Measurements from ENCODE around the gene CDKAL1. TPM values are rescaled to one million over a fixed set of nuclear protein-coding genes. Genes with fewer than 3 reads are reported as not detected.
A peak's percentile ranks its signal among the peaks of the same experiment; 100 is the strongest.
"Not testable (repeated sequence)": the region's sequence is repeated elsewhere in the genome, so short reads cannot be mapped to it uniquely, and the experiment has no call there.

Gene CDKAL1
- total and polyA plus RNA-seq, 2 of the 13 experiments (the other 11 are each of a cell fraction or from before 2014, with no cell fraction given), result 9.5 to 27.7 TPM

DNA sequence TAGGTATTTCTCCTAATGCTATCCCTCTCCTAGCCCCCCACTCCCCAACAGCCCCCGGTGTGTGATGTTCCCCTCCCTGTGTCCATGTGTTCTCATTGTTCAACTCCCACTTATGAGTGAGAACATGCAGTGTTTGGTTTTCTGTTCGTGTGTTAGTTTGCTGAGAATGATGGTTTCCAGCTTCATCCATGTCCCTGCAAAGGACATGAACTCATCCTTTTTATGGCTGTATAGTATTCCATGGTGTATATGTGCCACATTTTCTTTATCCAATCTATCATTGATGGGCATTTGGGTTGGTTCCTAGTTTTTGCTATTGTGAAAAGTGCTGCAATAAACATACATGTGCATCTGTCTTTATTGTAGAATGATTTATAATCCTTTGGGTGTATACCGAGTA lies 56.2 kb downstream of the CDKAL1 start:
- ATAC-seq; in situ Hi-C loops (cut with HindIII; ENCODE audit: extremely low pct_ligation_motif_present, low pct_unique_long_range_greater_than_20kb); H3K9me3 ChIP-seq (ENCODE audit: low read length); H3K36me3 ChIP-seq (replicated peaks in 1 of 2; ENCODE audit: control insufficient read depth in 1 of 2, insufficient read depth in 2 of 2, low read length in 2 of 2); BruUV-seq (replicated peaks); DNase-seq (ENCODE audit: low spot score); H3K27me3 ChIP-seq (ENCODE audit: control insufficient read depth in 1 of 2, insufficient read depth in 2 of 2, low read length in 2 of 2); H4K20me1 ChIP-seq (ENCODE audit: insufficient read depth, low read length); H3K9ac ChIP-seq (ENCODE audit: insufficient read depth, low read depth, low read length); H3K27ac ChIP-seq (ENCODE audit: extremely low read length, insufficient read depth, low read length); CTCF ChIA-PET (ENCODE audit: low intra/inter-chr PET ratio, low total read pairs); H2AFZ ChIP-seq (ENCODE audit: low read length); H3K4me3 ChIP-seq (replicated peaks in 1 of 3; ENCODE audit: insufficient read depth in 1 of 3, low read depth in 2 of 3, low read length in 3 of 3); intact Hi-C loops (cut with micrococcal nuclease; ENCODE audit: unreplicated experiment); FAIRE-seq; POLR2A ChIA-PET; H3K4me2 ChIP-seq (ENCODE audit: low read depth, low read length); H3K79me2 ChIP-seq (ENCODE audit: insufficient read depth, low read length): not testable (repeated sequence)
- WGBS (ENCODE audit: low lambda C conversion rate), result 95% methylated on average over 3 of the region's 3 CpGs
- H3K4me1 ChIP-seq (ENCODE audit: insufficient read depth, low read length), result peaks cover 18% of the 10 kb centered on the region

DNA sequence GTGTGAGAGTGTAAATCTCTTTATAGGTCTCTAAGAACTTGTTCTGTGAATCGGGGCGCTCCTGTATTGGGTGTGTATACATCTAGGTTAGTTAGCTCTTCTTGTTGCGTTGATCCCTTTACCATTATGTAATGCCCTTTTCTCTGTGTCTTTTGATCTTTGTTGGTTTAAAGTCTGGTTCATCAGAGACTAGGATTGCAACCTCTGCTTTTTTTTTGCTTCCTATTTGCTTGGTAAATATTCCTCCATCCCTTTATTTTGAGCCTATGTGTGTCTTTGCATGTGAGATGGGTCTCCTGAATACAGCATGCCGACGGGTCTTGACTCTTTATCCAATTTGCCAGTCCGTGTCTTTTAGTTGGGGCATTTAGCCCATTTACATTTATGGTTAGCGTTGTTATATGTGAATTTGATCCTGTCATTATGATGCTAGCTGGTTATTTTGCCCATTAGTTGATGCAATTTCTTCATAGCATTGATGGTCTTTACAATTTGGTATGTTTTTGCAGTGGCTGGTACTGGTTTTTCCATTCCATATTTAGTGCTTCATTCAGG lies 60.1 kb downstream of the CDKAL1 start:
- intact Hi-C loops (cut with micrococcal nuclease; ENCODE audit: unreplicated experiment); H3K36me3 ChIP-seq (replicated peaks in 1 of 2; ENCODE audit: control insufficient read depth in 1 of 2, insufficient read depth in 2 of 2, low read length in 2 of 2); H4K20me1 ChIP-seq (ENCODE audit: insufficient read depth, low read length); H3K9me3 ChIP-seq (ENCODE audit: low read length); in situ Hi-C loops (cut with HindIII; ENCODE audit: extremely low pct_ligation_motif_present, low pct_unique_long_range_greater_than_20kb); H3K79me2 ChIP-seq (ENCODE audit: insufficient read depth, low read length); BruUV-seq (replicated peaks); CTCF ChIA-PET (ENCODE audit: low intra/inter-chr PET ratio, low total read pairs); H3K4me3 ChIP-seq (replicated peaks in 1 of 3; ENCODE audit: insufficient read depth in 1 of 3, low read depth in 2 of 3, low read length in 3 of 3); ATAC-seq; H3K9ac ChIP-seq (ENCODE audit: insufficient read depth, low read depth, low read length); H3K27ac ChIP-seq (ENCODE audit: extremely low read length, insufficient read depth, low read length); H2AFZ ChIP-seq (ENCODE audit: low read length); H3K27me3 ChIP-seq (ENCODE audit: control insufficient read depth in 1 of 2, insufficient read depth in 2 of 2, low read length in 2 of 2): not testable (repeated sequence)
- WGBS (ENCODE audit: low lambda C conversion rate), result 24% methylated on average over 7 of the region's 7 CpGs
- peak; percentile 88 for DNase-seq (ENCODE audit: low spot score)
- H3K4me1 ChIP-seq (ENCODE audit: insufficient read depth, low read length), result peaks cover 18% of the 10 kb centered on the region
- POLR2A ChIA-PET, result interaction anchor here (1.1 kb wide), 1 partner anchor 305 kb away, joined by 3 read pairs; no protein-coding TSS in a partner anchor
- H3K4me2 ChIP-seq (ENCODE audit: low read depth, low read length), result 0 out of 2 replicates have a peak overlapping the region, but pooled peaks have one; percentile 5
- peak; percentile 48 for FAIRE-seq
- TF ChIP-seq SKIL (CRISPR knock-in tag; IDR thresholded peaks at IDR 0.05; ENCODE audit: borderline replicate concordance) (peak; percentile 88), ZNF629 (CRISPR knock-in tag; conservative IDR thresholded peaks at IDR 0.05) (peak; percentile 24; the same call in 1 of the 2 replicates), ZGPAT (CRISPR knock-in tag; IDR thresholded peaks at IDR 0.05) (peak; percentile 83), ZNF317 (CRISPR knock-in tag; IDR thresholded peaks at IDR 0.05) (peak; percentile 57; the same call in 1 of the 2 replicates), REPIN1 (CRISPR knock-in tag; IDR thresholded peaks at IDR 0.05; ENCODE audit: borderline replicate concordance, low read depth) (peak; percentile 40; the same call in 1 of the 2 replicates), SIX4 (CRISPR knock-in tag; IDR thresholded peaks at IDR 0.05) (peak; percentile 71), ZNF710 (CRISPR knock-in tag; IDR thresholded peaks at IDR 0.05; ENCODE audit: borderline replicate concordance) (peak; percentile 86; the same call in 1 of the 2 replicates), BCL6 (CRISPR knock-in tag; IDR thresholded peaks at IDR 0.05) (peak; percentile 82; the same call in 1 of the 2 replicates)
- TF ChIP-seq, protein P1, sequence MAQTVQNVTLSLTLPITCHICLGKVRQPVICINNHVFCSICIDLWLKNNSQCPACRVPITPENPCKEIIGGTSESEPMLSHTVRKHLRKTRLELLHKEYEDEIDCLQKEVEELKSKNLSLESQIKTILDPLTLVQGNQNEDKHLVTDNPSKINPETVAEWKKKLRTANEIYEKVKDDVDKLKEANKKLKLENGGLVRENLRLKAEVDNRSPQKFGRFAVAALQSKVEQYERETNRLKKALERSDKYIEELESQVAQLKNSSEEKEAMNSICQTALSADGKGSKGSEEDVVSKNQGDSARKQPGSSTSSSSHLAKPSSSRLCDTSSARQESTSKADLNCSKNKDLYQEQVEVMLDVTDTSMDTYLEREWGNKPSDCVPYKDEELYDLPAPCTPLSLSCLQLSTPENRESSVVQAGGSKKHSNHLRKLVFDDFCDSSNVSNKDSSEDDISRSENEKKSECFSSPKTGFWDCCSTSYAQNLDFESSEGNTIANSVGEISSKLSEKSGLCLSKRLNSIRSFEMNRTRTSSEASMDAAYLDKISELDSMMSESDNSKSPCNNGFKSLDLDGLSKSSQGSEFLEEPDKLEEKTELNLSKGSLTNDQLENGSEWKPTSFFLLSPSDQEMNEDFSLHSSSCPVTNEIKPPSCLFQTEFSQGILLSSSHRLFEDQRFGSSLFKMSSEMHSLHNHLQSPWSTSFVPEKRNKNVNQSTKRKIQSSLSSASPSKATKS (CRISPR knock-in tag; IDR thresholded peaks at IDR 0.05), result 0 out of 2 replicates have a peak, but pooled peaks have one; percentile 49
